Neural progenitor cell (in vitro differentiated cells): Measurements from ENCODE around the gene COLEC11. TPM values are rescaled to one million over a fixed set of nuclear protein-coding genes. Genes with fewer than 3 reads are reported as not detected.

ENCODE experiments used
- DNase-seq: peaks from one replicate; pipeline ENCODE4 v3.0.0-alpha.2; 2016; ENCODE audit warnings: low spot score
- H2AFZ ChIP-seq: fragments of 200-600 bp; sonication (generic); replicated peaks from 2 replicates; pipeline ENCODE4 v1.6.1; 2016; ENCODE audit warnings: antibody characterized with exemption
- H3F3A ChIP-seq: fragments of 200-600 bp; sonication (generic); 2 replicates; pipeline ENCODE4 v1.6.1; 2016; ENCODE audit warnings: antibody characterized with exemption, low read depth
- H3K27ac ChIP-seq: fragments of 200-600 bp; sonication (generic); 2 replicates; pipeline ENCODE4 v1.5.1; 2016; ENCODE audit warnings: mild to moderate bottlenecking
- H3K27me3 ChIP-seq: fragments of 200-600 bp; sonication (generic); 2 replicates; pipeline ENCODE4 v1.6.1; 2016; ENCODE audit warnings: mild to moderate bottlenecking, moderate library complexity
- H3K36me3 ChIP-seq: fragments of 200-600 bp; sonication (generic); 2 replicates; pipeline ENCODE4 v1.5.1; 2016
- H3K4me1 ChIP-seq: fragments of 200-600 bp; sonication (generic); 2 replicates; pipeline ENCODE4 v1.6.1; 2016; ENCODE audit warnings: mixed run types
- H3K4me2 ChIP-seq: fragments of 200-600 bp; sonication (generic); 2 replicates; pipeline ENCODE4 v1.6.1; 2016
- H3K4me3 ChIP-seq: fragments of 200-600 bp; sonication (generic); 2 replicates; pipeline ENCODE4 v1.5.1; 2016
- H3K79me2 ChIP-seq: fragments of 200-600 bp; sonication (generic); 2 replicates; pipeline ENCODE4 v1.6.1; 2016; ENCODE audit warnings: low read depth
- H3K9ac ChIP-seq: fragments of 200-600 bp; sonication (generic); 2 replicates; pipeline ENCODE4 v1.6.1; 2016
- H3K9me3 ChIP-seq: fragments of 200-600 bp; sonication (generic); 2 replicates; pipeline ENCODE4 v1.5.1; 2016; ENCODE audit warnings: low read depth
- H4K20me1 ChIP-seq: fragments of 200-600 bp; sonication (generic); 2 replicates; pipeline ENCODE4 v1.6.1; 2016; ENCODE audit warnings: low read depth
- H3K27ac Mint-ChIP-seq: 3 replicates; pipeline ENCODE4 v1.8.0; 2021; ENCODE audit warnings: mixed read lengths
- H3K27me3 Mint-ChIP-seq: 2 replicates; pipeline ENCODE4 v1.8.0; 2022; ENCODE audit warnings: low read depth, mild to moderate bottlenecking, inconsistent platforms, moderate library complexity, mixed read lengths; ENCODE audit not compliant: insufficient read depth
- H3K36me3 Mint-ChIP-seq: 3 replicates; pipeline ENCODE4 v1.8.0; 2021; ENCODE audit warnings: mixed read lengths
- H3K4me1 Mint-ChIP-seq: 3 replicates; pipeline ENCODE4 v1.8.0; 2021; ENCODE audit warnings: mixed read lengths
- H3K4me3 Mint-ChIP-seq: 3 replicates; pipeline ENCODE4 v1.8.0; 2021; ENCODE audit warnings: mild to moderate bottlenecking, moderate library complexity, mixed read lengths
- H3K9me3 Mint-ChIP-seq: 3 replicates; pipeline ENCODE4 v1.8.0; 2020; ENCODE audit warnings: mixed read lengths
- EZH2 ChIP-seq: fragments of 200-600 bp; sonication (generic); IDR thresholded peaks from 2 replicates; pipeline ENCODE4 v1.6.1; 2017; ENCODE audit warnings: antibody characterized with exemption, mild to moderate bottlenecking, moderate library complexity
- EZH2phosphoT487 ChIP-seq: fragments of 200-600 bp; sonication (generic); IDR thresholded peaks from 2 replicates; pipeline ENCODE4 v1.6.1; 2017; ENCODE audit warnings: antibody characterized with exemption
- total RNA-seq: library from RNA; depleted of rRNA; stranded (reverse); fragments of >200 nt; gene quantifications from 2 replicates; pipeline ENCODE4 v1.2.3, GENCODE V29; 2015; ENCODE audit warnings: low replicate concordance
- TF ChIP-seq, protein P1 (sequence below): fragments of 200-600 bp; sonication (generic); IDR thresholded peaks from 2 replicates; pipeline ENCODE4 v1.5.1; 2017; ENCODE audit warnings: antibody characterized with exemption, mild to moderate bottlenecking

COLEC11 gene
- total RNA-seq, 1 donor from 2014 or later, result not detected

DNA sequence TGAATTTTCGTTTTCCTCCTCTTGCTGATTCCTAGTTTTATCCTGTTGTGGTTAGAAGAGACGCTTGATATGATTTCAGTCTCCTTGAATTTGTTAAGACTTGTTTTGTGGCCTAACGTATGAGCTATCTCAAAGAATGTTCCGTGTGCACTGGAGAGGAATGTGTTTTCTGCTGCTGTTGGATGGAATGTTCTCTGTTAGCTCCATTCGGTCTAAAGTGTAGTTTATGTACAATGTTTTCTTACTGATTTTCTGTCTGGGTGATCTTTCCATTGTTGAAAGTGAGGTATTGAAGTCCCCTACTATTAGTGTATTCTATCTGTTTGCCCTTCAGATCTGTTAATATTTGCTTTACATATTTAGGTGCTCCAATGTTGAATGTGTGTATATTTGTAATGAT, 25.9 kb downstream of the COLEC11 start:
- no peak overlapping the region for H3K4me2 ChIP-seq
- no peaks in the 10 kb centered on the region for H3K79me2 ChIP-seq
- H4K20me1 ChIP-seq, result no peaks in the 10 kb centered on the region
- DNase-seq, result no peak
- H2AFZ ChIP-seq, result no peak overlapping the region
- Mint-ChIP-seq H3K36me3 (no peaks in the 10 kb centered on the region), H3K27ac (no peak overlapping the region), H3K4me1 (no peaks in the 10 kb centered on the region), H3K27me3 (no peaks in the 10 kb centered on the region), H3K9me3 (peaks cover 27% of the 10 kb centered on the region), H3K4me3 (no peak overlapping the region)
- no peaks in the 10 kb centered on the region for H3K36me3 ChIP-seq
- H3K9ac ChIP-seq, result no peak overlapping the region
- H3K4me3 ChIP-seq, result no peak overlapping the region
- H3K9me3 ChIP-seq, result peaks cover 4% of the 10 kb centered on the region
- no peak for TF ChIP-seq EZH2
- TF ChIP-seq, protein P1, sequence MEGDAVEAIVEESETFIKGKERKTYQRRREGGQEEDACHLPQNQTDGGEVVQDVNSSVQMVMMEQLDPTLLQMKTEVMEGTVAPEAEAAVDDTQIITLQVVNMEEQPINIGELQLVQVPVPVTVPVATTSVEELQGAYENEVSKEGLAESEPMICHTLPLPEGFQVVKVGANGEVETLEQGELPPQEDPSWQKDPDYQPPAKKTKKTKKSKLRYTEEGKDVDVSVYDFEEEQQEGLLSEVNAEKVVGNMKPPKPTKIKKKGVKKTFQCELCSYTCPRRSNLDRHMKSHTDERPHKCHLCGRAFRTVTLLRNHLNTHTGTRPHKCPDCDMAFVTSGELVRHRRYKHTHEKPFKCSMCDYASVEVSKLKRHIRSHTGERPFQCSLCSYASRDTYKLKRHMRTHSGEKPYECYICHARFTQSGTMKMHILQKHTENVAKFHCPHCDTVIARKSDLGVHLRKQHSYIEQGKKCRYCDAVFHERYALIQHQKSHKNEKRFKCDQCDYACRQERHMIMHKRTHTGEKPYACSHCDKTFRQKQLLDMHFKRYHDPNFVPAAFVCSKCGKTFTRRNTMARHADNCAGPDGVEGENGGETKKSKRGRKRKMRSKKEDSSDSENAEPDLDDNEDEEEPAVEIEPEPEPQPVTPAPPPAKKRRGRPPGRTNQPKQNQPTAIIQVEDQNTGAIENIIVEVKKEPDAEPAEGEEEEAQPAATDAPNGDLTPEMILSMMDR, result no peak
- no peak for TF ChIP-seq EZH2phosphoT487
- no peaks in the 10 kb centered on the region for H3K27me3 ChIP-seq
- H3K27ac ChIP-seq, result no peak overlapping the region
- H3F3A ChIP-seq, result no peaks in the 10 kb centered on the region
- H3K4me1 ChIP-seq, result no peaks in the 10 kb centered on the region

DNA sequence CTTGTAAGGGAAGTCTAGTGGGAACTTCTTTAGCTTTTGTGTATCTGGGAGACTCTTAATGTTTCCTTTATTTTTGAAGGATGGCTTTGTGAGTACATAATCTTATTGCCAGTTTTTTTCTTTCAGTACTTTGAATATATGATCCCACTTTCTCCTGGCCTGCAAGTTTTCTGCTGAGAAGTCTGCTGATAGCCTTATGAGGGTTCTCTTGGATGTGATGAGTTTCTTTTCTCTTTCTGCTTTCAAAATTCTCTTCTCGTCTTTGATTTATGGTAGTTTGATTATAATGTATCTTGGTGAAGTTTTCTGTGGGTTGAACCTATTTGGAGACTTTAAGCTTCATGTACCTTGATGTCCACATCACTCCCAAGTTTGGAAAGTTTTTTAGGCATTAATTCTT, 28.1 kb downstream of the COLEC11 start:
- no peaks in the 10 kb centered on the region for H3K4me1 Mint-ChIP-seq
- H3K4me1 ChIP-seq, result no peaks in the 10 kb centered on the region
- no peaks in the 10 kb centered on the region for H4K20me1 ChIP-seq
- no peak overlapping the region for H3K4me3 ChIP-seq
- H3K27ac ChIP-seq, result no peak overlapping the region
- no peaks in the 10 kb centered on the region for H3F3A ChIP-seq
- H3K27me3 ChIP-seq, result no peaks in the 10 kb centered on the region
- H3K36me3 ChIP-seq, result no peaks in the 10 kb centered on the region
- H3K36me3 Mint-ChIP-seq, result no peaks in the 10 kb centered on the region
- no peaks in the 10 kb centered on the region for H3K27me3 Mint-ChIP-seq
- TF ChIP-seq EZH2phosphoT487 (no peak), EZH2 (no peak)
- TF ChIP-seq, protein P1, result no peak
- H2AFZ ChIP-seq, result no peak overlapping the region
- no peak overlapping the region for H3K4me2 ChIP-seq
- no peak overlapping the region for H3K9ac ChIP-seq
- H3K9me3 ChIP-seq, result peaks cover 4% of the 10 kb centered on the region
- H3K79me2 ChIP-seq, result no peaks in the 10 kb centered on the region
- H3K9me3 Mint-ChIP-seq, result peaks cover 15% of the 10 kb centered on the region
- no peak for DNase-seq
- H3K27ac Mint-ChIP-seq, result no peak overlapping the region
- H3K4me3 Mint-ChIP-seq, result no peak overlapping the region

DNA sequence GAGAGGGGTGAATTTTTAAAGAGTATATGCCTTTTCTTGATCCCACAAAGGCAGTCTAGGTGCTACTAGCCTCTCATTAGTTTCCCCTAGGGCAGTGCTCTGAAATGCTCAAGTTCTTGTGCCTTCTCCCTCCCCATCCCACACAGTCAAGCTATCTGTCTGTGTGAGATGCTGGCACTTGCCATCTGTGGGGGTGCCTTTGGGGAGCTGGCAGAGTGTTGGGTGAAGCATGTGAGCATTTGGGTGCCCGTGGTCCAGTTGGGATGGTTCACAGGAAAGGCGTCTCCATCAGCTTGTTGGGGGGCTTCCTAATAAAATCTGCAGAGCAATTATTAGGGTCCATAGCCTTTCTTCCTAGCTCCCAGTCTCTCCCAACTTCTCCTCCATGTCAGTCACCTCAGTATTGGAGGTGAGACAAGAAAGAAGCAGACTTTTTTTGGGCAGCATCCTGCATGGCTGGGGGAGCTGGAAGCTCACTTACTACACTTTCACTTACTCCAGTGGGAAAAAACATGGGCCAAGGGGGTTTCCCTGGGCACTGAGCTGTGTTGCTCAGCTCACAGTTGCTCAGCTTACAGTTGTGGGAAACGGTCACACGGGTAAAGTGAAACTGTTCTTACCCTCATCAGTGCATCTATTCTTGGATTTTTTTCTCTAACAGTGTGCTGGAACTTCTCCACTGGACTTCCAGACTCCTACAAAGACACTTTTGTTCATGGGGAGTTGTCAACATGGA, 29.3 kb downstream of the COLEC11 start:
- Mint-ChIP-seq H3K36me3 (no peaks in the 10 kb centered on the region), H3K27me3 (no peaks in the 10 kb centered on the region), H3K27ac (no peak overlapping the region), H3K4me3 (no peak overlapping the region), H3K4me1 (peaks cover 5% of the 10 kb centered on the region), H3K9me3 (peaks cover 12% of the 10 kb centered on the region)
- Histone ChIP-seq H3K4me2 (no peak overlapping the region), H3K79me2 (no peaks in the 10 kb centered on the region), H4K20me1 (no peaks in the 10 kb centered on the region), H3K4me1 (no peaks in the 10 kb centered on the region), H3K4me3 (no peak overlapping the region), H3K27me3 (no peaks in the 10 kb centered on the region), H3K27ac (no peak overlapping the region), H3F3A (no peaks in the 10 kb centered on the region), H3K9ac (no peak overlapping the region), H3K9me3 (peaks cover 4% of the 10 kb centered on the region), H2AFZ (no peak overlapping the region), H3K36me3 (no peaks in the 10 kb centered on the region)
- no peak for DNase-seq
- TF ChIP-seq, protein P1, result no peak
- TF ChIP-seq EZH2phosphoT487 (no peak), EZH2 (no peak)
